ENCODE results near the gene INSIG2. TPM values are rescaled to one million over a fixed set of nuclear protein-coding genes. Genes with fewer than 3 reads are reported as not detected.
A peak's percentile ranks its signal among the peaks of the same experiment; 100 is the strongest.

Gene INSIG2
- total RNA-seq, result 10 to 100 TPM; 26.6 to 40.6 TPM
- polyA plus RNA-seq, result 10 to 100 TPM; 16.4 to 19.2 TPM
- long read RNA-seq, donor 1, transcript INSIG2-201 (6 exons, 2,590 nt), result major isoform, 12 of 27 reads
- long read RNA-seq, donor 1, partial matches to known transcripts, result 9 of 27 reads
- long read RNA-seq, donor 1, other reads (novel, unspliced or antisense), result 0 of 27 reads
- long read RNA-seq, donor 2, partial matches to known transcripts, result 0 of 3 reads
- long read RNA-seq, donor 2, other reads (novel, unspliced or antisense), result 0 of 3 reads
- long read RNA-seq, donor 3, transcript INSIG2-201 (6 exons, 2,590 nt), result major isoform, 6 of 10 reads
- long read RNA-seq, donor 3, partial matches to known transcripts, result 0 of 10 reads
- long read RNA-seq, donor 3, other reads (novel, unspliced or antisense), result 0 of 10 reads
- long read RNA-seq, donor 4, partial matches to known transcripts, result 0 of 3 reads
- long read RNA-seq, donor 4, other reads (novel, unspliced or antisense), result 0 of 3 reads
- long read RNA-seq, donor 5, transcript INSIG2-201 (6 exons, 2,590 nt), result major isoform, 8 of 14 reads
- long read RNA-seq, donor 5, partial matches to known transcripts, result 0 of 14 reads
- long read RNA-seq, donor 5, other reads (novel, unspliced or antisense), result 0 of 14 reads

GRCh38 chr2:118088051-118089024 lies at the start of gene INSIG2:
TSS of gene INSIG2 (plus strand) at chr2:118088471. CDS start at chr2:118096557, 8,086 bp downstream.
- no peaks in the 10 kb centered on the region for H3K36me3 ChIP-seq (ENCODE audit: control insufficient read depth in 4 of 4, insufficient read depth in 4 of 4, low read length in 4 of 4)
- H3K27me3 ChIP-seq (ENCODE audit: control insufficient read depth in 3 of 3, insufficient read depth in 3 of 3, low read length in 2 of 3), result peaks cover 0 to 7% (median 7%) of the 10 kb centered on the region in 3 donors
- 1% methylated on average over 63 of the region's 63 CpGs for WGBS, 2 donors
- H3K4me3 ChIP-seq, result peak within 1 kb of the TSS; percentile 84
- no peak for TF ChIP-seq CTCF (IDR thresholded peaks at IDR 0.05; ENCODE audit: control extremely low read depth, extremely low read depth)
- peaks cover 0 to 31% (median 7%) of the 10 kb centered on the region in 5 donors for H3K4me1 ChIP-seq (ENCODE audit: control insufficient read depth in 5 of 5, insufficient read depth in 5 of 5, low read length in 5 of 5)
- peak within 1 kb of the TSS; percentile 59 to 66 for H3K9ac ChIP-seq (ENCODE audit: insufficient read depth in 1 of 2, low read length in 2 of 2)
- ATAC-seq (ENCODE audit: insufficient read depth, low FRiP score) (peak; percentile 96), DNase-seq (peak; percentile 95 to 98 (median 96))
- H3K27ac ChIP-seq (ENCODE audit: low read depth in 1 of 2, low read length in 1 of 2), result peak within 1 kb of the TSS; percentile 37 to 72
- no peaks in the 10 kb centered on the region for H3K9me3 ChIP-seq (ENCODE audit: control insufficient read depth in 4 of 4, insufficient read depth in 3 of 4, low read length in 3 of 4)

GRCh38 chr2:118040891-118041290 lies 47.4 kb upstream of the INSIG2 start:
- Histone ChIP-seq H3K27ac (ENCODE audit: low read depth in 1 of 2, low read length in 1 of 2) (no peak overlapping the region), H3K4me1 (ENCODE audit: control insufficient read depth in 5 of 5, insufficient read depth in 5 of 5, low read length in 5 of 5) (no peaks in the 10 kb centered on the region), H3K27me3 (ENCODE audit: control insufficient read depth in 3 of 3, insufficient read depth in 3 of 3, low read length in 2 of 3) (peaks cover 0 to 18% (median 0%) of the 10 kb centered on the region in 3 donors), H3K36me3 (ENCODE audit: control insufficient read depth in 4 of 4, insufficient read depth in 4 of 4, low read length in 4 of 4) (no peaks in the 10 kb centered on the region), H3K9ac (ENCODE audit: insufficient read depth in 1 of 2, low read length in 2 of 2) (no peak overlapping the region), H3K9me3 (ENCODE audit: control insufficient read depth in 4 of 4, insufficient read depth in 3 of 4, low read length in 3 of 4) (peaks cover 0 to 2% (median under 1%) of the 10 kb centered on the region in 4 donors), H3K4me3 (no peak overlapping the region)
- WGBS, 2 donors, result 60 to 70% methylated on average over 7 of the region's 7 CpGs
- no peak for ATAC-seq (ENCODE audit: insufficient read depth, low FRiP score)
- DNase-seq, result no peak
- TF ChIP-seq CTCF (IDR thresholded peaks at IDR 0.05; ENCODE audit: control extremely low read depth, extremely low read depth), result no peak

GRCh38 chr2:118044103-118044716 lies 44.1 kb upstream of the INSIG2 start:
- Histone ChIP-seq H3K36me3 (ENCODE audit: control insufficient read depth in 4 of 4, insufficient read depth in 4 of 4, low read length in 4 of 4) (no peaks in the 10 kb centered on the region), H3K4me3 (no peak overlapping the region), H3K27ac (ENCODE audit: low read depth in 1 of 2, low read length in 1 of 2) (no peak overlapping the region), H3K27me3 (ENCODE audit: control insufficient read depth in 3 of 3, insufficient read depth in 3 of 3, low read length in 2 of 3) (peaks cover 0 to 30% (median 14%) of the 10 kb centered on the region in 3 donors), H3K9me3 (ENCODE audit: control insufficient read depth in 4 of 4, insufficient read depth in 3 of 4, low read length in 3 of 4) (no peaks in the 10 kb centered on the region), H3K4me1 (ENCODE audit: control insufficient read depth in 5 of 5, insufficient read depth in 5 of 5, low read length in 5 of 5) (no peaks in the 10 kb centered on the region), H3K9ac (ENCODE audit: insufficient read depth in 1 of 2, low read length in 2 of 2) (no peak overlapping the region)
- no peak for ATAC-seq (ENCODE audit: insufficient read depth, low FRiP score)
- no peak for DNase-seq
- TF ChIP-seq CTCF (IDR thresholded peaks at IDR 0.05; ENCODE audit: control extremely low read depth, extremely low read depth), result no peak
- WGBS, 2 donors, result 82 to 89% methylated on average over 6 of the region's 6 CpGs
